NT2/D1 (cell line): ENCODE data around the gene ASB6.

Experiments used
- YY1 ChIP-seq: IDR thresholded peaks from 2 replicates; pipeline ENCODE4 v1.6.1; 2011; ENCODE audit not compliant: insufficient read length, insufficient read depth
- ZNF274 ChIP-seq: IDR thresholded peaks from 2 replicates; pipeline ENCODE4 v1.6.1; 2011; ENCODE audit warnings: mild to moderate bottlenecking, low read depth, low read length

DNA sequence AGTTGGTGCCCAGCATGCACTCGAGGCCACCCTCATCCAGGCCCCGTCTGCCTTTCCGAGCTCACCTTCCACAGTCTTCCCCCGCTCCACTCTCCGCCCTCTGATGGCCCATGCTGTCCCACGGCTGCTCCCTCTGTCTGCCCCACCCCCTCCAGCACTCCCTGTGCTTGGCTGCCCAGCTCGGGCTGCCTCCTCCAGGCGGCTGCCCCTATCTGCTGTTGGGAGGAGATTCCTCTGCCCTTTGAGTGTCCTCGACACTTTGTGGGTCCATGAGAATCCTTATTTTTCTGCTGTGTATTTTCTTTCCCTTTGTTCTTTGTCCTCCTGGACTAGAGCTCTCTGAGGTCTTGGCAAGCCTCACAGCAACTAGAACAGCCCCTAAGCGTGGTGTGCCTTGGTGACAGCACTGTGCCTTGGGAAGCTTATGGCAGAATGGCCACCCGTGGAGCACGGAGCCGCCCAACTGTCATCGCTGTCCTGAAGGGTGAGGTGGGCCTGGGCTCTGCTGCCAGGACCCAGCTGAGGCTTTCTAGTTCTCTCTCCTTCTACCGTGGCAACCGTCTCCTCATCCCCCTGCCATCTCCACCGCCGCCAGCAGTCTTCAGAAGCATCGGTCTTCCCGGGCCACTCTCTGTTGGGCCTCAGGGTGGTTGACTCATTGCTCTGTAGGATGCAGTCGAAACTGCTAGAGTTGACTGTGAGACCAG, 10.8 kb downstream of the ASB6 start:
- TF ChIP-seq YY1 (no peak), ZNF274 (no peak)
